Peyer's patch (tissue), 4 donors: Measurements from ENCODE around the gene ZNRF4. TPM values are rescaled to one million over a fixed set of nuclear protein-coding genes. Genes with fewer than 3 reads are reported as not detected.

ENCODE experiments used
- DNase-seq, 3 donors: peaks; one replicate each; pipeline ENCODE4 v3.0.0-alpha.2; 2017 to 2019
- H3K27ac ChIP-seq, 4 donors: fragments of 200-600 bp; sonication (generic); one replicate each; pipeline ENCODE4 v1.5.1; 2016 to 2019
- H3K27me3 ChIP-seq, 2 donors: fragments of 200-600 bp; sonication (generic); one replicate each; pipeline ENCODE4 v1.5.1; 2019
- H3K36me3 ChIP-seq, 3 donors: fragments of 200-600 bp; sonication (generic); one replicate each; pipeline ENCODE4 v1.5.1; 2016 to 2019
- H3K4me1 ChIP-seq, 4 donors: fragments of 200-600 bp; sonication (generic); one replicate each; pipeline ENCODE4 v1.5.1; 2016 to 2019
- H3K4me3 ChIP-seq, 4 donors: fragments of 200-600 bp; sonication (generic); 1 replicate in 3 of 4; 2 replicates in 1 of 4; pipeline ENCODE4 v1.5.1; 2016 to 2019; ENCODE audit warnings: mild to moderate bottlenecking in 1 of 4
- H3K9me3 ChIP-seq, 4 donors: fragments of 200-600 bp; sonication (generic); one replicate each; pipeline ENCODE4 v1.5.1; 2016 to 2019; ENCODE audit warnings: mild to moderate bottlenecking in 1 of 4
- POLR2A ChIP-seq, 2 donors: fragments of 450-650 bp; IDR thresholded peaks; one replicate each; pipeline ENCODE4 v1.5.1; 2017; ENCODE audit warnings: antibody characterized with exemption in 2 of 2, mild to moderate bottlenecking in 2 of 2, moderate library complexity in 2 of 2
- total RNA-seq, 4 donors: library from RNA; depleted of rRNA; stranded (reverse); fragments of >200 nt; gene quantifications; one replicate each; pipeline ENCODE4 v1.1.0, GENCODE V29; 2016
- TF ChIP-seq, protein P1 (sequence below), 6 experiments: fragments of 450-650 bp in 4 of 6; fragments of 200-600 bp in 2 of 6; sonication (generic) in 1 of 6; IDR thresholded peaks; one replicate each; pipeline ENCODE4 v1.5.1; 2017 to 2019; ENCODE audit warnings: antibody characterized with exemption in 6 of 6, mild to moderate bottlenecking in 3 of 6, moderate library complexity in 1 of 6

ZNRF4 gene
- total RNA-seq, 4 donors from 2014 or later, result not detected

DNA sequence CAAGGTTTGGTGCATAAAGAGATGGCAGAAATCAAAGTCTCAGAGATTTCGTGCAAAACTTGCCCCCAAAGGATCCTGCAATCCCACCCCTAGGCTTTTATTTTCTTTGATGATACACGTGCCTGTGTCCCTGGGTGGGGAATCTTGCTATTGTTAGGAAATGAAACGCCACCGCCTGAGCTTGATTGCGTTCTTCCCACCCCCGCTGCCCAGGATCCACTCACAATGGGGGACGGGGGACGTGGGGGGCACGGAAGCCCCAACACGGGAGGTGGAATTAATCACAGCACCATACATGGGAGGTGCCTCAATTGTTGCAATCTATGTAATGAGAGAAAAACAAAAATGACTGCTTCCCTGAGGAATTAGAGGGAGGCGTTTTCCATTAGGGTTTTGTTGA, 39.6 kb downstream of the ZNRF4 start:
- H3K4me1 ChIP-seq, result no peaks in the 10 kb centered on the region
- H3K9me3 ChIP-seq, result peaks cover 0 to 5% (median 0%) of the 10 kb centered on the region in 4 donors
- no peak for DNase-seq
- TF ChIP-seq, protein P1, sequence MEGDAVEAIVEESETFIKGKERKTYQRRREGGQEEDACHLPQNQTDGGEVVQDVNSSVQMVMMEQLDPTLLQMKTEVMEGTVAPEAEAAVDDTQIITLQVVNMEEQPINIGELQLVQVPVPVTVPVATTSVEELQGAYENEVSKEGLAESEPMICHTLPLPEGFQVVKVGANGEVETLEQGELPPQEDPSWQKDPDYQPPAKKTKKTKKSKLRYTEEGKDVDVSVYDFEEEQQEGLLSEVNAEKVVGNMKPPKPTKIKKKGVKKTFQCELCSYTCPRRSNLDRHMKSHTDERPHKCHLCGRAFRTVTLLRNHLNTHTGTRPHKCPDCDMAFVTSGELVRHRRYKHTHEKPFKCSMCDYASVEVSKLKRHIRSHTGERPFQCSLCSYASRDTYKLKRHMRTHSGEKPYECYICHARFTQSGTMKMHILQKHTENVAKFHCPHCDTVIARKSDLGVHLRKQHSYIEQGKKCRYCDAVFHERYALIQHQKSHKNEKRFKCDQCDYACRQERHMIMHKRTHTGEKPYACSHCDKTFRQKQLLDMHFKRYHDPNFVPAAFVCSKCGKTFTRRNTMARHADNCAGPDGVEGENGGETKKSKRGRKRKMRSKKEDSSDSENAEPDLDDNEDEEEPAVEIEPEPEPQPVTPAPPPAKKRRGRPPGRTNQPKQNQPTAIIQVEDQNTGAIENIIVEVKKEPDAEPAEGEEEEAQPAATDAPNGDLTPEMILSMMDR (IDR thresholded peaks at IDR 0.05), result no peak
- TF ChIP-seq POLR2A (IDR thresholded peaks at IDR 0.05), result no peak
- no peaks in the 10 kb centered on the region for H3K27me3 ChIP-seq
- no peak overlapping the region for H3K4me3 ChIP-seq
- H3K36me3 ChIP-seq, result no peaks in the 10 kb centered on the region
- H3K27ac ChIP-seq, result no peak overlapping the region

- Histone ChIP-seq H3K4me3 (no peak overlapping the region), H3K4me1 (no peaks in the 10 kb centered on the region), H3K27ac (no peak overlapping the region), H3K36me3 (no peaks in the 10 kb centered on the region), H3K9me3 (peaks cover 0 to 5% (median 0%) of the 10 kb centered on the region in 4 donors), H3K27me3 (no peaks in the 10 kb centered on the region)
- TF ChIP-seq POLR2A (IDR thresholded peaks at IDR 0.05), result no peak
- TF ChIP-seq, protein P1 (IDR thresholded peaks at IDR 0.05), result no peak
- DNase-seq, result no peak
Observed at GRCh38 chr19:5495792-5496191, 40.6 kb downstream of the ZNRF4 start.

- no peak for DNase-seq
- Histone ChIP-seq H3K9me3 (peaks cover 0 to 9% (median 4%) of the 10 kb centered on the region in 4 donors), H3K27me3 (no peaks in the 10 kb centered on the region), H3K4me1 (no peaks in the 10 kb centered on the region), H3K4me3 (no peak overlapping the region), H3K36me3 (no peaks in the 10 kb centered on the region), H3K27ac (no peak overlapping the region)
- TF ChIP-seq POLR2A (IDR thresholded peaks at IDR 0.05), result no peak
- TF ChIP-seq, protein P1 (IDR thresholded peaks at IDR 0.05), result no peak
Observed at GRCh38 chr19:5497297-5497696, 42.1 kb downstream of the ZNRF4 start.

DNA sequence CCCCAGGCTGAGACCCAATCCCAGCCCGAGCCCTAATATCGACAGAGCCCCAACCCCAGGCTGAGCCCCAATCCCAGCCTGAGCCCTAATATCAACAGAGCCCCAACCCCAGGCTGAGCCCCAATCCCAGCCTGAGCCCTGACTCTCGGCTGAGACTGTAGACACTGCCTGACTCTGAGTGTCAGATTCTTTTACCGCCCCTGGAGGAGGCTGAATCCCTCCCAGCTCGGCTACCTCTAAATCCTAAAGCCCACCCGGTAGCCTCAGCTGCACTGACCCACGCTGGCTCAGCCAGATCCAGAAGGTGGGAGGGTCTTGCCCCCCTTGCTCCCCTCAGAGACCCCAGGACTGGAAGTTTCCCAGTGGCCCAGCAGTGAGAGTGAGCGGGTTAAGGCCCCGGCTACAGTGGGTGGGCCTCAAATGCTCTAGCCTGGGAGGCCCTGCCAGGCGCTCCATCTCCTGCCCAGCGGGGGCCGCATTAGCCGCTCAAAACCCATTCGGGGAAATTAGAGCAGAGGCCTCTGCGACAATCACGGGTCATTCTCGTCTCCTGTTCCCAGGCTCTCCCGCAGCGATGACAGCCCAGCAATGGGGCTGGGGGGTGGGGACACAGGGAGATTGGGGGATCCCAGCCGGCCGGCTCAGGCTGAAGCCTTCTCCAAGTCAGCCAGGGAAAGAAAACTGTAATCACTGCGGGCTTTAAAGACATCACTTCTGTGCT, 43.8 kb downstream of the ZNRF4 start:
- no peak overlapping the region for H3K27ac ChIP-seq
- H3K9me3 ChIP-seq, result peaks cover 0 to 13% (median 4%) of the 10 kb centered on the region in 4 donors
- H3K4me1 ChIP-seq, result no peaks in the 10 kb centered on the region
- no peaks in the 10 kb centered on the region for H3K36me3 ChIP-seq
- DNase-seq, result no peak
- no peaks in the 10 kb centered on the region for H3K27me3 ChIP-seq
- H3K4me3 ChIP-seq, result no peak overlapping the region
- TF ChIP-seq, protein P1 (IDR thresholded peaks at IDR 0.05), result no peak
- TF ChIP-seq POLR2A (IDR thresholded peaks at IDR 0.05), result no peak

DNA sequence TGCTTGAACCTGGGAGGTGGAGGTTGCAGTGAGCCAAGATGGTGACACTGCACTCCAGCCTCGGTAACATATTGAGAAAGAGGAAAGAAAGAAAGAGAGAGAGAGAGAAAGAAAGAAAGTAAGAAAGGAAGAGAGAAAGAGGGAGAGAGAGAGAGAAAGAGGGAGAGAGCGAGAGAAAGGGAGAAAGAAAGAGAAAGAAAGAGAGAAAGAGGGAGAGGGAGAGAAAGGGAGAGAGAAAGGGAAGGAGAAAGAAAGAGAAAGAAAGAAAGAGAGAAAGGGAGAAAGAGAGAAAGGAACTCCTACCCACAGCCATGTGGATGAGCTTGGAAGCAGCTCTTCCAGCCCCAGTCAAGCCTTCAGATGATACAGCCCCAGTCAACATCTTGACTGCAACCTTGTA, 46.7 kb downstream of the ZNRF4 start:
- peaks cover 0 to 13% (median 6%) of the 10 kb centered on the region in 4 donors for H3K9me3 ChIP-seq
- no peak for TF ChIP-seq POLR2A (IDR thresholded peaks at IDR 0.05)
- TF ChIP-seq, protein P1 (IDR thresholded peaks at IDR 0.05), result no peak
- no peaks in the 10 kb centered on the region for H3K27me3 ChIP-seq

More for the DNA sequence above, 46.7 kb downstream of the ZNRF4 start:
- H3K36me3 ChIP-seq, result no peaks in the 10 kb centered on the region
- H3K4me1 ChIP-seq, result no peaks in the 10 kb centered on the region
- H3K4me3 ChIP-seq, result no peak overlapping the region
- DNase-seq, result no peak
- no peak overlapping the region for H3K27ac ChIP-seq
